SU-DHL-6 (cell line): ENCODE measurements around the gene HSPA9.

Experiments used
- H2AFZ ChIP-seq: fragments of 200-600 bp; sonication (generic); 2 replicates; pipeline ENCODE4 v1.6.1; 2014; ENCODE audit warnings: low read depth, mild to moderate bottlenecking, moderate library complexity, mixed read lengths, antibody characterized with exemption, low read length; ENCODE audit not compliant: severe bottlenecking
- H3F3A ChIP-seq: fragments of 200-600 bp; shearing (Covaris generic); 2 replicates; pipeline ENCODE4 v1.6.0; 2016; ENCODE audit warnings: antibody characterized with exemption, mild to moderate bottlenecking; ENCODE audit not compliant: insufficient read depth
- H3K27ac ChIP-seq: fragments of 200-600 bp; sonication (generic); 2 replicates; pipeline ENCODE4 v1.5.1; 2016; ENCODE audit warnings: low read depth, mild to moderate bottlenecking, low read length, moderate library complexity, mixed read lengths
- H3K27me3 ChIP-seq: fragments of 200-600 bp; sonication (generic), shearing (Covaris generic); 2 replicates; pipeline ENCODE4 v1.6.0; 2014; ENCODE audit warnings: mild to moderate bottlenecking, low read length
- H3K36me3 ChIP-seq: fragments of 200-600 bp; sonication (generic); 2 replicates; pipeline ENCODE4 v1.6.1; 2014; ENCODE audit warnings: mild to moderate bottlenecking, low read length, mixed read lengths
- H3K4me2 ChIP-seq: fragments of 300-600, 200-600 bp; shearing (Covaris generic), sonication (generic); 2 replicates; pipeline ENCODE4 v1.6.0; 2014; ENCODE audit warnings: low read length, low read depth, mild to moderate bottlenecking; ENCODE audit not compliant: poor library complexity, severe bottlenecking
- H3K4me3 ChIP-seq: fragments of 200-600 bp; sonication (generic); 2 replicates; pipeline ENCODE4 v1.5.1; 2014; ENCODE audit warnings: antibody characterized with exemption, low read length, mild to moderate bottlenecking, mixed read lengths; ENCODE audit not compliant: insufficient read depth, poor library complexity, severe bottlenecking
- H3K79me2 ChIP-seq: fragments of 200-600 bp; sonication (generic); 2 replicates; pipeline ENCODE4 v1.6.1; 2014; ENCODE audit warnings: mild to moderate bottlenecking, low read length, moderate library complexity; ENCODE audit not compliant: insufficient read depth
- H3K9ac ChIP-seq: fragments of 200-600 bp; sonication (generic); 2 replicates; pipeline ENCODE4 v1.7.0; 2014; ENCODE audit warnings: mild to moderate bottlenecking, low read length
- H3K9me2 ChIP-seq: fragments of 200-600 bp; sonication (generic); replicated peaks from 2 replicates; pipeline ENCODE4 v1.6.1; 2014; ENCODE audit warnings: low read length; ENCODE audit not compliant: insufficient read depth
- H3K9me3 ChIP-seq: fragments of 200-600 bp; sonication (generic); 2 replicates; pipeline ENCODE4 v1.6.1; 2014; ENCODE audit warnings: low read length, mixed read lengths; ENCODE audit not compliant: insufficient read depth
- H4K20me1 ChIP-seq: fragments of 200-600 bp; sonication (generic); 2 replicates; pipeline ENCODE4 v1.6.1; 2014; ENCODE audit warnings: low read depth, mild to moderate bottlenecking, antibody characterized with exemption, low read length, moderate library complexity, mixed read lengths
- EZH2phosphoT487 ChIP-seq: fragments of 200-600 bp; sonication (generic), shearing (Covaris generic); conservative IDR thresholded peaks from 2 replicates; pipeline ENCODE4 v1.6.1; 2018; ENCODE audit warnings: mild to moderate bottlenecking, antibody characterized with exemption, low read length, moderate library complexity, mixed read lengths
- TF ChIP-seq, protein P1 (sequence below): fragments of 200-600 bp; sonication (generic); IDR thresholded peaks from one replicate; pipeline ENCODE4 v1.5.1; 2017; ENCODE audit warnings: antibody characterized with exemption, mild to moderate bottlenecking, low read length, moderate library complexity; ENCODE audit not compliant: insufficient read depth, poor library complexity, severe bottlenecking

The HSPA9 gene

DNA sequence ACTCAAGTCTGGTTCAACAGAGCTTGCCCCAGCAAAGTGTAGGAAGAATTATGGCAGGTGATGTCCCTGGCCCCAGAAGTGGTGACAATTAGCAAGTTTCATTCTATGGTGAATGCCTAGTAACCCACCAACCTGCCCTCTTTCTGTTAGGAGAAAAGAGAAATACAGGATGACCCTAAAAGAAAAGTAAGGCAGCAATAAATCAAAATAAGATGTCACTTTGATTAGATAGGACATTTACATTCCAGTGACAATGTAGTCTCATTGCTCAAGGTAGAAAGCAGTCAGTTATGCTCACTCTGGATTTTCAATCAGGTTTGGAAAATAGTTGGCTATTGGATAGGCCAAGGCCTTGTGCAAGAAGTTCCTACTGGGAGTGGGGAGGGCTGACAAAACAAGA, 5.6 kb upstream of the HSPA9 start:
- H3K4me2 ChIP-seq = no peak overlapping the region
- H3K79me2 ChIP-seq = no peaks in the 10 kb centered on the region
- no peak overlapping the region for H3K4me3 ChIP-seq
- TF ChIP-seq, protein P1, sequence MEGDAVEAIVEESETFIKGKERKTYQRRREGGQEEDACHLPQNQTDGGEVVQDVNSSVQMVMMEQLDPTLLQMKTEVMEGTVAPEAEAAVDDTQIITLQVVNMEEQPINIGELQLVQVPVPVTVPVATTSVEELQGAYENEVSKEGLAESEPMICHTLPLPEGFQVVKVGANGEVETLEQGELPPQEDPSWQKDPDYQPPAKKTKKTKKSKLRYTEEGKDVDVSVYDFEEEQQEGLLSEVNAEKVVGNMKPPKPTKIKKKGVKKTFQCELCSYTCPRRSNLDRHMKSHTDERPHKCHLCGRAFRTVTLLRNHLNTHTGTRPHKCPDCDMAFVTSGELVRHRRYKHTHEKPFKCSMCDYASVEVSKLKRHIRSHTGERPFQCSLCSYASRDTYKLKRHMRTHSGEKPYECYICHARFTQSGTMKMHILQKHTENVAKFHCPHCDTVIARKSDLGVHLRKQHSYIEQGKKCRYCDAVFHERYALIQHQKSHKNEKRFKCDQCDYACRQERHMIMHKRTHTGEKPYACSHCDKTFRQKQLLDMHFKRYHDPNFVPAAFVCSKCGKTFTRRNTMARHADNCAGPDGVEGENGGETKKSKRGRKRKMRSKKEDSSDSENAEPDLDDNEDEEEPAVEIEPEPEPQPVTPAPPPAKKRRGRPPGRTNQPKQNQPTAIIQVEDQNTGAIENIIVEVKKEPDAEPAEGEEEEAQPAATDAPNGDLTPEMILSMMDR = no peak
- TF ChIP-seq EZH2phosphoT487 = no peak
- H3K27ac ChIP-seq = no peak overlapping the region
- no peak overlapping the region for H2AFZ ChIP-seq
- no peaks in the 10 kb centered on the region for H3K9me2 ChIP-seq
- no peaks in the 10 kb centered on the region for H3K27me3 ChIP-seq
- H3K9ac ChIP-seq = no peak overlapping the region
- H4K20me1 ChIP-seq = no peaks in the 10 kb centered on the region
- H3F3A ChIP-seq = no peaks in the 10 kb centered on the region
- H3K36me3 ChIP-seq = no peaks in the 10 kb centered on the region
- H3K9me3 ChIP-seq = no peaks in the 10 kb centered on the region

DNA sequence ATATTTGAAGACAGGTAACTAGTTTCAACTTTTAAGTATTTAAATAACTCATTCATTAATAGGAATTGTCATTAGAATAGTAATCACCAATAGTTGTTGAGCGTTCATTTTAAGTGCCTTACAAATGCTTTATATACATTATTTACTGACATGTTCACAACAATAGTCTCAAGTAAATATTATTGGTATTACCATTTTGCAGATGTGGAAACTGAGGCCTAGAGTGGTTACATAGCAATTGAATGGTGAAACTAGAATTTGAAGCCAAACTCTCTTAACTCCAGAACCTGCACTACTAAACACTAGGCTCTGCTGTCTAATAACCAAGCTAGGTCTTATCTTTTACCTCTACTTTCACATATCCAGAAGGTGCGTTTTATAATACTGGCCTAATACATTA, 4.8 kb upstream of the HSPA9 start:
- TF ChIP-seq, protein P1 = no peak
- TF ChIP-seq EZH2phosphoT487 = no peak
- H2AFZ ChIP-seq = no peak overlapping the region

DNA sequence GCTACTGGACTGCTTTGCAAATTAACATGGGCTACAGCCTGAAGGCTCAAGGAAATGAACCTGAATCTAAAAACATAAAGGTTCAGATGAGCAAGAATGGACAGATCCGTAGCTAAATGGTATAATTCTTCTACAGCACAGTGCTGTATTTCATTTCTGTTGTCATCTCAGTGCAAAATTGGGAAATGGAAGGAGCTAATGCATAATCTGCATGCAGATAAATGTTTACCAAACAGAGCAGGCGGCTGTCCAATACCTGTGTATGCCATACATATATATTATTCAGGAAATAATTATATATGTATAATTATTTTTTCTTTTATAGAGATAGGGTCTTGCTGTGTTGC, 4.3 kb upstream of the HSPA9 start:
- no peak overlapping the region for H3K4me3 ChIP-seq
- no peak overlapping the region for H3K9ac ChIP-seq
- no peak overlapping the region for H3K27ac ChIP-seq
- no peaks in the 10 kb centered on the region for H3F3A ChIP-seq
- H3K79me2 ChIP-seq = peaks cover 7% of the 10 kb centered on the region
- no peaks in the 10 kb centered on the region for H3K9me2 ChIP-seq
- no peaks in the 10 kb centered on the region for H3K27me3 ChIP-seq
- TF ChIP-seq EZH2phosphoT487 = no peak
- TF ChIP-seq, protein P1 = no peak
- H4K20me1 ChIP-seq = no peaks in the 10 kb centered on the region
- no peaks in the 10 kb centered on the region for H3K36me3 ChIP-seq
- no peaks in the 10 kb centered on the region for H3K9me3 ChIP-seq
- H2AFZ ChIP-seq = no peak overlapping the region
- no peak overlapping the region for H3K4me2 ChIP-seq

More for the DNA sequence above, 4.8 kb upstream of the HSPA9 start:
- H3K9me2 ChIP-seq = no peaks in the 10 kb centered on the region
- H3K79me2 ChIP-seq = peaks cover 2% of the 10 kb centered on the region
- no peaks in the 10 kb centered on the region for H3K9me3 ChIP-seq
- no peak overlapping the region for H3K27ac ChIP-seq
- H3K4me3 ChIP-seq = no peak overlapping the region
- no peaks in the 10 kb centered on the region for H3K36me3 ChIP-seq
- no peak overlapping the region for H3K9ac ChIP-seq
- no peak overlapping the region for H3K4me2 ChIP-seq
- H3K27me3 ChIP-seq = no peaks in the 10 kb centered on the region
- no peaks in the 10 kb centered on the region for H3F3A ChIP-seq
- no peaks in the 10 kb centered on the region for H4K20me1 ChIP-seq

DNA sequence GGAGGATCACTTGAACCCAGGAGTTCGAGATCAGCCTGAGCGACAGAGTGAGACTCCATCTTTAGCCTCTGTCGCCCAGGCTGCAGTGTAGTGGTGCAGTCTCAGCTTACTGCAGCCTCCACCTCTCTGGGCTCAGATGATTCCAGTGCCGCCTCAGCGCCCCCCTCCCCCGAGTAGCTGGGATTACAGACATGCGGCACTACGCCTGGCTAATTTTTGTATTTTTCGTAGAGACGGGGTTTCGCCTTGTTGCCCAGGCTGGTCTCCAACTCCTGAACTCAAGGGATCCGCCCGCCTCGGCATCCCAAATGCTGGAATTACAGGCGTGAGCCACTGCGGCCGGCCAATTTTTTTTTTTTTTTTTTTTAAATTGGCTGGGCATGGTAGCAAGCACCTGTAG, 2.3 kb upstream of the HSPA9 start:
- Histone ChIP-seq H4K20me1 (peaks cover 7% of the 10 kb centered on the region; the same call in 1 of the 2 replicates), H3F3A (no peaks in the 10 kb centered on the region), H3K9me3 (no peaks in the 10 kb centered on the region), H3K9ac (no peak overlapping the region), H3K27ac (no peak overlapping the region), H3K4me2 (no peak overlapping the region), H3K4me3 (no peak overlapping the region), H3K79me2 (peaks cover 26% of the 10 kb centered on the region), H3K36me3 (peaks cover 13% of the 10 kb centered on the region; the same call in 1 of the 2 replicates), H3K9me2 (no peaks in the 10 kb centered on the region), H2AFZ (no peak overlapping the region), H3K27me3 (no peaks in the 10 kb centered on the region)
- TF ChIP-seq, protein P1 = no peak
- TF ChIP-seq EZH2phosphoT487 = no peak
